Measurements from ENCODE around the gene ANKRD27.
A peak's percentile ranks its signal among the peaks of the same experiment; 100 is the strongest.
"Not testable (repeated sequence)": the region's sequence is repeated elsewhere in the genome, so short reads cannot be mapped to it uniquely, and the experiment has no call there.

Gene ANKRD27

DNA sequence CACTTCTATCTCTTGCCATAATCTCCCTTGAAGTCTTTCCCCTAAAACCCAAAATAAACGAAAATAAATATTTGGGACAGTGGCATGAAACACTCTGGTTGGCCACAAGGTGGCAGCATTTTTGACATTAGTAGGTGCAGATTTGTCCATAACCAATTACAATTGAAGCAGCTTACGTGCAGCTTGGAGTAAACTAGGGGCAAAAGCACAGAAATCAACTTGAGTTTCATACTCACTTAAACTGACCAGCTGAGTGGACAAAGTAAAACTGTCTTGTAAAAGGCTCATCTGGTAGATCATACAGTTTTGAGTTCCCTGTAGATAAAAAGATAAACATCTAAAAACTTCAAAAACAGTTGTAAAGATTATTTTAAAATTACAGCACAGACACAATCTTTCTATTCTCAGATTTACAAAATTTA lies 75.2 kb downstream of the ANKRD27 start:
- DNase-seq (ENCODE audit: low read depth) = no peak

DNA sequence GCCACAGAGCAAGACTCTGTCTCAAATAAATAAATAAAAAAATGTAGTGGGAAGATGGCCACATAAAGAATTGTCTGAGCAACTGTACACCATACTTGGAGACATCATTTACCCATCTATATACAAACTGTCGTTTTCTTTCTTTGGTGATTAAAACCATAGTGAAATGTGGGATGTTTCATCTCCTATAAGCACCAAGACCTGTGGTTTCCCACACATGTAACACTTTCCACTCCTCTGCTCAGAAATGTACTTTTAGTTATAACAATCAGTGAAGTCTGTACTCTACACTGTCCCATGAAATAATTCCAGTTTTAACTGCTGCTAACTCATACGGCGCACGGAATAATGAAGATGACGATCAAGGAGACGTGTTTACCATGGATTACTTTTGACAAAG lies 75.7 kb downstream of the ANKRD27 start:
- no peak for DNase-seq (ENCODE audit: low read depth)

DNA sequence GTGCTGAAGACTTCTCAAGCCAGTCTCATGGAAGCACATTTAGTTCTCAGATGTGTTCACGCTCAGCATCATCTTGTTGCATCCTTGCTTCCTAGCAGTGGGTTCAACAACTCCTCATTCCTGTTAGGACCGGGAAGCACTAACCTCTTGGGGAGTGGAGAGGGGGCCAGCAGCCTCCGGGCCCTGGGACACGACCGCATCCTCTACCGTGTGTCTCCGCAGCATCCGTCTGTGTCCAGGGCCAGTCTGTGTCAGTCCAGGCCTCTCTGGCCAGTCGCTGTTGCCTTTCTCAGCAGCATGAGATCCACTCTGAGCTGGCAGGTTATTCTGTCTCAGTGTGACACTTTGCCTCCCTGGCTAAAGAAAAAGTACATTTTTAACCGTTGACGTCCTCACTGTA lies 77.0 kb downstream of the ANKRD27 start:
- no peak for DNase-seq (ENCODE audit: low read depth)

DNA sequence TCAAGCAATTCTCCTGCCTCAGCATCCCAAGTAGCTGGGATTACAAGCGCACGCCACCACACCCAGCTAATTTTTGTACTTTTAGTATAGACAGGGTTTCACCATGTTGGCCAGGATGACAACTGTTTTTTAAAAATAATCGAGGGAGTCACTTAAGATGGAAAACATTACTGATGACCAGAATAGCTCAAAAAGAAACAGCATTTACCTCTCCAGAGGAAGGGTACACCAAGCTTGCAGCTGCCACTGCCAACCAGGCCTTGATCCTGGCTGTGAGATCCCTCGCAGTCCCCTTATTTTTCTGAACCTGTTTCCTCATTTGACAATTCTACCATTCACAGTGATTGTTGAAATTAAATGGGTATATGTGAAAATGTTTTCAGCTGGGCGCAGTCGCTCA lies 79.5 kb downstream of the ANKRD27 start:
- no peak for DNase-seq (ENCODE audit: low read depth)

DNA sequence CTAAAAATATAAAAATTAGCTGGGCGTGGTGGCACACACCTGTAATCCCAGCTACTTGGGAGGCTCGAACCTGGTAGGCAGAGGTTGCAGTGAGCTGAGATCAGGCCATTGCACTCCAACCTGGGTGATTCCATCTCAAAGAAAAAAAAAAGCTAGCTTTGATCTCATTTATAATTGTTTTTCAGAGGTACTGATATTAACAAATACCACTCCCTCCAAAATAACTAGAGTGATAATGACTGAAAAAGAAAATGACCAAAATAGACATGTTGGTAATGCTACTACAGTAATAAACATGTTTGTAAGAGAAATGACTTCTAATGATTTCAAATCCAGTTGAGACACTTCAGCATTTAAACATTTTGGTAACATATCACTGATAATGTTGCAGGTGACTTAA lies 81.0 kb downstream of the ANKRD27 start:
- DNase-seq (ENCODE audit: low read depth) = no peak

DNA sequence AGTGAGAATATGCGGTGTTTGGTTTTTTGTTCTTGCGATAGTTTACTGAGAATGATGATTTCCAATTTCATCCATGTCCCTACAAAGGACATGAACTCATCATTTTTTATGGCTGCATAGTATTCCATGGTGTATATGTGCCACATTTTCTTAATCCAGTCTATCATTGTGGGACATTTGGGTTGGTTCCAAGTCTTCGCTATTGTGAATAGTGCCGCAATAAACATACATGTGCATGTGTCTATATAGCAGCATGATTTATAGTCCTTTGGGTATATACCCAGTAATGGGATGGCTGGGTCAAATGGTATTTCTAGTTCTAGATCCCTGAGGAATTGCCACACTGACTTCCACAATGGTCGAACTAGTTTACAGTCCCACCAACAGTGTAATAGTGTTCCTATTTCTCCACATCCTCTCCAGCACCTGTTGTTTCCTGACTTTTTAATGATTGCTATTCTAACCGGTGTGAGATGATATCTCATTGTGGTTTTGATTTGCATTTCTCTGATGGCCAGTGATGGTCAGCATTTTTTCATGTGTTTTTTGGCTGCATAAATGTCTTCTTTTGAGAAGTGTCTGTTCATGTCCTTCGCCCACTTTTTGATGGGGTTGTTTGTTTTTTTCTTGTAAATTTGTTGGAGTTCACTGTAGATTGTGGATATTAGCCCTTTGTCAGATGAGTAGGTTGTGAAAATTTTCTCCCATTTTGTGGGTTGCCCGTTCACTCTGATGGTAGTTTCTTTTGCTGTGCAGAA lies 87.1 kb downstream of the ANKRD27 start:
- not testable (repeated sequence) for DNase-seq (ENCODE audit: low read depth)

DNA sequence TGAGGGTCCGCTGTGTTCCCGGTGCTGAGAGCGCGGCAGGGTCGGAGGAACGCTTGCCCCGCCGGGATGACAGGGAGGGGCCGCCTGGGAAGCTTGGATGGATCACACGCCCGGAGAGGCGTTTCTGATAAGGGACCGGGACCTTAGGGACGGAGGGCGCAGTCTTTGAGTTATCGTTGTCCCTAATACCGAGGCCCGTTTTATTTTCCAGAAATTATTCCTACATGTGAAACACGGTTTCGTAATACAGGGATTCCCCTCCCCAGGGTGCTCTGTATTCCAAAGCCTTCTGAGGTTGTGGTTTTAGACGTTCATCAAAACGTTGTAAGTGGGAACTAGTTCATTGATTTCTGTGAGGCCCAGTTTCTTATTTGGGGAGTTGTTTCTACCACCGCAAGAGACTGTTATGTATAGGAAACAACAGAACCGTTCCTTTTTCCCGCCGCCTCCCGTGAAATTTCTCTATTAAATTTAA lies 93.2 kb downstream of the ANKRD27 start:
- DNase-seq (ENCODE audit: low read depth) = no peak

DNA sequence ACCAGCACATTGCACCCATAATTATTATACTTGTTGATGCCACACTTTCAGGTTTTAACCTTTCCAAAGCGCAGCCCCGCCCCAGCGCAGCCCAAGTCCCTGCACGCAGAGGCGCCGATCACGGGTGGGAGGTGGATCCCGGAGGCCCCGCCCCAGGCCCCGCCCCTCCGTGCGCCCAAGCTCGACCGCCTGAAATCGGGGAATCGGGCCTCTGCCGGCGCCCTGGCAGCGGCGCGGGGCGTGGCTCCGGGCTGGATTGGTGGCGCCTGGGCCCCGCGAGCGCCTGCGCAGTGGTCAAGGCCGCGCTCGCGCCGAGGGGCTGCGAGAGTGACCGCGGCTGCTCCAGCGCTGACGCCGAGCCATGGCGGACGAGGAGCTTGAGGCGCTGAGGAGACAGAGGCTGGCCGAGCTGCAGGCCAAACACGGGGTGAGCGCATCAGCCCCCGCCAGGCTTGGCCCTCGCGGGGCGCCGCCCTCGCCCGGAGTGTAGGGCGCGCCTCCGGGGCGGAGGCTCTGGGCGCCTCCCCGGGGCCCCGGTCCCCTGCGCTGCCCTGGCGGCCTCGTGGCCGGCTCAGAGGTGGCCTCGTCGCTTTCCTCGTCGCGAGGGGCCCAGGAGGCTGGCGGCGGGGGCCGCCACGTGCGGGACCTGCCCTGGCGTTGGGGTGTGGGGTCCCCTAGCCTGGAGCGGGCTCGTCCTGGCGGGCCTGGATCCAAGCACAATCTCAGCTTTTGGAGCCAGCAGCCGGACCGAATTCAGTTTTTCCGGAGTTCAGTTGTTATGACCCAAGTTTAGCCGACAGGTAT lies 93.9 kb downstream of the ANKRD27 start, which contains the start of gene PDCD5:
PDCD5 (plus strand) TSS at position 290 of the 804 bp plus-strand sequence; CDS start at position 362, 72 bp downstream.
- DNase-seq (ENCODE audit: low read depth) = peak; percentile 56

DNA sequence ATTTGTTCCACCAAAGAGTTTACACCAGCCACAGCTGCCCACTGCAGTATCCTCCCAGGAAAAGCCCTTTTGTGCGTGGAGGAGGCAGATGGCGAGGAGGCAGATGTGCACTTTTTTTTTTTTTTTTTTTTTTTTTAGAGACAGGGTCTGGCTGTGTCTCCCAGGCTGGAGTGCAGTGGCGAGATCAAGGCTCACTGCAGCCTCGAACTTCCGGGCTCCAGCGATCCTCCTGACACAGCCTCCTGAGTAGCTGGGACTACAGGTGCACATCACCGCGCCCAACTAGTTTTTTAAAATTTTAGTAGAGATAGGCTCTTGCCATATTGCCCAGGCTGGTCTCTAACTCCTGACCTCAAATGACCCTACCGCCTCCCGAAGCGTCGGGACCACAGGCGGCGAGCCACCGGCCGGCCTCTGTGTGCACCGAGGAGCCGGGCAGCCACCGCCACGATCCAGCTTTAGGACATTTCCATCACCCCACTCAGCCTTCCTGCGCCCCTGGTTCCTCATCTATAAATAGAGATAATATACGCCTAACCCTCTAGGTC lies 94.6 kb downstream of the ANKRD27 start:
- no peak for DNase-seq (ENCODE audit: low read depth)

DNA sequence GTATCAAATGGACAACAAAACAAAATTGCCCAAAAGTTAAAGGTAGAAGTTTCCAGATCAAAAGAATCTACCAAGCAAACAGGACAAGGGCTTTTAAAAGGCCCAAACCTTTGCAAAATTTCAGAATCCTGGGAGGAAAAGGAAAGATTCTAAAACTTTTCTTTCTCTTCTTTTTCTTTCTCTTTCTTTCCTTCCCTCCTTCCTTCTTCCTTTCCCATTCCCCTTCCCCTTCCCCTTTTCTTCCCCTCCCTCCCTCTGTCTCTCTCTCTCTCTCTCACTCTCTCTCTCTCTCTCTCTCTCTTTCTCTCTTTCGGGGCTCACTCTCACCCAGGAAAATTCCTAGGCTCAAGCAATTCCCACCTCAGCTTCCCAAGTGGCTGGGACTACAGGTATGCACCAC lies 98.2 kb downstream of the ANKRD27 start:
- no peak for DNase-seq (ENCODE audit: low read depth)

DNA sequence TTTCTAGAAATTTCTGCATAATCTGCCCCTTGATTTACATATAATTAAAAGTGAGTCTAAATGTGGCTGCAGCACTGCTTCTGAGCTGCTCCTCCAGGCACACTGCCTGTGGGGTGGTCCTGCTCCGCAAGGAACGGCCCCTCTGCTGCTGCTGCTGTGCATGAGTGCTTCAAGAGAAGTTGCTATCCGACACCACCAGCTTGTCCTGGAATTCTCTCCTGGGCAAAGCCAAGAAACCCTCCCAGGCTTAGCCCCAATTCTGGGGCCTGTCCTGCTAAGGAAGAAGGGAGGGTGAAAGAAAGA lies 101.5 kb downstream of the ANKRD27 start:
- DNase-seq (ENCODE audit: low read depth) = no peak

DNA sequence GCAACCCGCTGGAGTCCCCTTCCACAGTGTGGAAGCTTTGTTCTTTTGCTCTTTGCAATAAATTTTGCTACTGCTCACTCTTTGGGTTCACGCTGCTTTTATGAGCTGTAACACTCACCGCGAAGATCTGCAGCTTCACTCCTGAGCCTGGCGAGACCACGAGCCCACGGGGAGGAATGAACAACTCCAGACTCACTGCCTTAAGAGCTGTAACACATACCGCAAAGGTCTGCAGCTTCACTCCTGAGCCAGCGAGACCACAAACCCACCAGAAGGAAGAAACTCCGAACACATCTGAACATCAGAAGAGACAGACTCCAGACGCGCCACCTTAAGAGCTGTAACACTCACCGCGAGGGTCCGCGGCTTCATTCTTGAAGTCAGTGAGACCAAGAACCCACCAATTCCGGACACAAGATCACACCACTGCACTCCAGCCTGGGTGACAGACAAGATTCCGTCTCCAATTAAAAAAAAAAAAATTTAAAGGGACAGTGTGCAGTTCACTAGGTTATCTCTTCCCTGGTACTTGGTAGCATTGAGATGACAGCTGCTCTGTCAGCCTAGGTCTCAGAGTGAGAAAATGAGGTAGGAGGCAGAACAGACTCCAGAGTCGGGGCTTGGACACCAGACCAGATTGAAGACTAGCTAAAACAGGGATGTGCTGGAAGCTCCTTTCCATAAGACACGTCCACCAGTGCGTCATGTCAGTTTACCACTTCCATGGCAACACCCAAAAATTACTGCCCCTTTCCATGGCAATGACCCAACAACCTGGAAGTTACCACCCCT lies 102.1 kb downstream of the ANKRD27 start:
- not testable (repeated sequence) for DNase-seq (ENCODE audit: low read depth)

DNA sequence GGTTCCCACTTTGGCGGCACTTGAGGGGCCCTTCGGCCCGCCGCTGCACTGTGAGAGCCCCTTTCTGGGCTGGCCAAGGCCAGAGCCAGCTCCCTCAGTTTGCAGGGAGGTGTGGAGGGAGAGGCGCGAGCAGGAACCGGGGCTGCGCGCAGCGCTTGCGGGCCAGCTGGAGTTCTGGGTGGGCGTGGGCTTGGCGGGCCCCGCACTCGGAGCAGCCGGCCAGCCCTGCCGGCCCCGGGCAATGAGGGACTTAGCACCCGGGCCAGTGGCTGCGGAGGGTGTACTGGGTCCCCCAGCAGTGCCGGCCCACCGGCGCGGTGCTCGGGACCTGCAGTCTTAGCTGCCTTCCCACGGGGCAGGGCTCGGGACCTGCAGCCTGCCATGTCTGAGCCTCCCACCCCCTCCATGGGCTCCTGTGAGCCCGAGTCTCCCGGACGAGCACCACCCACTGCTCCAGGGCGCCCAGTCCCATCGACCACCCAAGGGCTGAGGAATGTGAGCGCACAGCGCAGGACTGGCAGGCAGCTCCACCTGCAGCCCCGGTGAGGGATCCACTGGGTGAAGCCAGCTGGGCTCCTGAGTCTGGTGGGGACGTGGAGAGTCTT lies 103.4 kb downstream of the ANKRD27 start:
- DNase-seq (ENCODE audit: low read depth) = not testable (repeated sequence)

DNA sequence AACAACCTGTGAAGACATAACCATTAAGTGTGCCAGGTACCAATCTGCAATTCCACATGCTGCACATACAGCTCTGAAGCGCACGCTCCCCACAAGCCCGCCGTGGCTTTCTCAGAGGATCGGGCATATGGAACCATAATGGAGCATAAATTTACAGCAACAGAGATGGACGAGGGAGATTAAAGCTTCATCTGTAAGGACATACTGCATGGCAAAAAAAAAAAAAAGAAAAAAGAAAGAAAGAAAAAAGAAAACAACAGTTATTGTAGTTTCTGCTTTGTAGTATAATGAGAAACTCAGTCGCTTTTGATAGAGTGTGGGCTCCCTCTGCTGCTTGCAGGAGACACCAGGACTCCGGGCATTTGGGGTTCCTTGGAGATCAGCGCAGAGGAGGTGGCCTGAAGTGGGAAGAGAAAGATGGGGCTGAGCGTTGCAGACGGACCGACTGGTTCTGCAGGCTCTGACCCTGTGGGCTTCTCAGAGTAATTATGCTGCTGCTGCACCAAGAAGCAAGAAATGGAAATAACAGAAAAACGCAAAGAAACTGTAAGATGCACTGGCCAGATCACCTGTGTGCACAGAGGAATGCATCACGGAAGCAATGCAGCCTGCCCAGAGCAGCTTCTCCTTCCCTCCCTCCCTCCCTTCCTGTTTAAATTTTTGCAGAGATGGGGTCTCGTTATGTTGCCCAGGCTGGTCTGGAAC lies 104.7 kb downstream of the ANKRD27 start:
- DNase-seq (ENCODE audit: low read depth) = no peak

DNA sequence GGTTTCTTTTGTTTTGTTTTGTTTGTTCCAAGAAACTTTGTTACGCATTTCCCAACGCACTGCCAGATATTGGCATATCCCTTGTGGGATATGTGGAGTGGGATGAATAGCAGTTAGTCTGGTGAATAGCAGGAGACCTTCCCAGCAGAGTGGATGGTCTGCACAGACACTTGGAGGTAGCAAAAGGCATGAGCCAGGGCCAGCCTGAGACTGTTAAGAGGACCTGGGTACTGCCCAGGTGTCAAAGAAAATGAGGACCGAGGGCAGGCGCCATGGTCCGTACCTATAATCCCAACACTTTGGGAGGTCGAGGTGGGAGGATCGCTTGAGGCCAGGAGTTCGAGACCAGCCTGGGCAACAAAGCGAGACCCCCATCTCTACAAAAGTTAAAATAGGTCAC lies 107.5 kb downstream of the ANKRD27 start:
- DNase-seq (ENCODE audit: low read depth) = no peak

DNA sequence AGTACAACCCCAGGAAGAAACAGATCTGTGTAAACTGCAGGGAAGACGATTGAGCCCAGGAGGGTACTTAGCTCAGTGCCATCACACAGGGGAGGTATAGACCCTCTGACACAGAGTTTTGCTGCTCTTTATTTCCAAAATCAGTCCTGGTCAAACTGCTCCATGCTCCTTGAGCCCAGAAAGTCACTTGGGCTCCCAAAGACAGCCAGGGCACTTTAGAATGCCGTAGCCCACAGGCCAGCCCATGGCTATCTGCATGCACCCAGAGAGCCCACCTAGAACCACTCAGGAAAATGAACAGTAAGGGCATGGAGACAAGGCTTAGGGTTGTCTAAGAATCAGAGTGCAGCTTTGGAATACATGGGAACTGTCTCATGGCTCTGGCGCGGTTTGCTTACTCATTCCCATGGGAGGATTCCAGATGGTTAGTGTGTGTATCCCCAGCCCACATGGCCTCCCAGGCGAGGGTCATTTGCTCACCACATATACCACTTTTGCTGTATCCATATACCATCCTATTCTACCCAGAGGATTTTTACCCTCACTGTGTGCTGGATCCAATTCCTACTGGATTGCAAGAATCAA lies 108.6 kb downstream of the ANKRD27 start:
- DNase-seq (ENCODE audit: low read depth) = no peak

DNA sequence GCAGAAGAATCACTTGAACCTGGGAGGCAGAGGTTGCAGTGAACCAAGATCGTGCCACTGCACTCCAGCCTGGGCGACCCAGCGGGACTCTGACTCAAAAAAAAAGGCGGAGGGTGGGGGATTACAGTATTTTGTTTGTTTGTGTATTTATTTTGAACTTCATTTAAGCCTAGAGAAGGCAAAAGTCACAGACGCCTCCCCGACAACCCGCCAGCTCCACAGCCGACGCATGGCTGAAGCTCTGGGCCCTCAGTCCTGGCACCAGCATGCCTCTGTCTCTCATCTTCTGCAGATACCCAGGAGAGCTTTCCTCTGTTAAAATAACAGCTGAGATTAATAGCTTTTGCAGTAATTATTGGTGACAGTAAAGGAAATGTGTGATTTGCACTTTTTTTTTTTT lies 111.2 kb downstream of the ANKRD27 start:
- no peak for DNase-seq (ENCODE audit: low read depth)

DNA sequence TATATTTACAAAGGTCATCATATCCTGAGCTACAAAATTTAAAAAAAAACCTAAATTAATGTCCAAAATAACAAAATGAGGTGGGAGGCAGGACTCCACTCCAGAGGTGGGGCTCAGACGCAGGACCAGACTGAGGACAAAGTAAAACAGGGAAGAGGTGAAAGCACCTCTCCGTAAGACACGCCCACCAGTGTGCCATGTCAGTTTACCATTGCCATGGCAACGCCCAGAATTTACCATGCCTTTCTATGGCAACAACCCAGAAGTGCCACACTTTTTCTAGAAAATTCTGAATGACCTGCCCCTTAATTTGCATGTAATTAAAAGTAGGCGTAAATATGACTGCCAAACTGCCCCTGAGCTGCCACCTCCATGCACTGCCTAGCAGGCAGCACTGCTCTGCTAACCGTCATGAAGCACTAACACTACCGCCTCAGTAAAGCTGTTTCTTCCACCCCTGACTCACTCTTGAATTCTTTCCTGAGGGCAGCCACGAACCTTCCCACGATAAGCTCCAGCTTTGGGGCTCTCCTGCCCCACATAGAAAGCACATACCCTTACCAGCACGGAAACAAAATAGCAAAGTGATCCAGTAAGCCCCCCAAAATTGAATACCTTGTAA lies 116.3 kb downstream of the ANKRD27 start:
- no peak for DNase-seq (ENCODE audit: low read depth)

DNA sequence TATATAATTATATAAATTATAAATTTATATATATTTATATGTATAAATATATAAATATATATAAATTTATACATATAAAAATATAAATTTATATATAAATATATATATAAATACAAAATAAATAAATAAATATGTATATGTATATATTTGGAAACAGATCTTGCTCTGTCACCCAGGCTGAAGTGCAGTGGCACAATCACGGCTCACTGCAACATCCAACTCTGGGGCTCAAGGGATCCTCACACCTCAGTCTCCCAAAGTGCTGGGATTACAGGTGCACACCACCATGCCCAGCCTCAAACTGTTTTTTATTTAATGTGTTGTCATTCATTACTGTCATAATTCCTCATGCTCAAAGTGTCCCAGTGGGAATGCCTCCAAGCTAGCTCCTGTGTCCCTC lies 119.2 kb downstream of the ANKRD27 start:
- DNase-seq (ENCODE audit: low read depth) = no peak

DNA sequence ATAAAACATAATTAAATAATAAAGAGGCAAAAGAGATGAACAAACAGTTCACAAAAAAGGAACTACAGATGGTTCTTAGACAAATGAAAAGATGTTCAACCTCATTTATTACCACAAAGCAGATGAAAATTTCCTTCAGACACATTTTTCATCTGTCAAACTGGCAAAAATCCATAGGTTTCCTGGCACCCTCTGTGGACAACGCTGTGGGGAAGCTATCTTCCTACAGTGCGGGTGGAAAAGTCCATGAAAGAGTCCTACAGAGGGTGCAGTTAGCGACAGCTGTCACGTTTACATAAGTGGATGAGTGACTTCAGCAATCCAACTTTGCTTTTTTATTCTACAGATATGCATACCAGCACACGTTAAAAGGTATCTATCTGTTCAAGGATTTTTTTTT lies 124.3 kb downstream of the ANKRD27 start:
- no peak for DNase-seq (ENCODE audit: low read depth)
